Keratinocyte (primary cell): ENCODE results near the gene BTBD1. TPM values are rescaled to one million over a fixed set of nuclear protein-coding genes. Genes with fewer than 3 reads are reported as not detected.

Experiments used
- DNase-seq: peaks from one replicate; pipeline ENCODE4 v3.0.0-alpha.2; 2011; ENCODE audit warnings: low read depth, missing footprints, low spot score
- FAIRE-seq: peaks from 2 replicates; lab custom pipeline; 2011; peaks lifted over from hg19 to GRCh38; lab: Jason Lieb, UNC
- H2AFZ ChIP-seq: 2 replicates; pipeline ENCODE4 v1.6.0; 2012; ENCODE audit warnings: low read length, control low read depth, inconsistent platforms; ENCODE audit not compliant: control insufficient read depth
- H3K27ac ChIP-seq: 2 replicates; pipeline ENCODE4 v1.5.1; 2011; ENCODE audit warnings: low read length; ENCODE audit not compliant: control insufficient read depth, insufficient read depth
- H3K27me3 ChIP-seq: 3 replicates; pipeline ENCODE4 v1.6.0; 2011; ENCODE audit warnings: low read length; ENCODE audit not compliant: control insufficient read depth, insufficient read depth; ENCODE audit errors: extremely low read depth
- H3K36me3 ChIP-seq, 2 experiments: 2 replicates in 1 of 2; 3 replicates in 1 of 2; pipeline ENCODE4 v1.5.1; 2011; ENCODE audit warnings: low read length in 2 of 2, mild to moderate bottlenecking in 1 of 2; ENCODE audit not compliant: control insufficient read depth in 2 of 2, insufficient read depth in 2 of 2; ENCODE audit errors: extremely low read depth in 1 of 2
- H3K4me1 ChIP-seq: 3 replicates; pipeline ENCODE4 v1.5.1; 2011; ENCODE audit warnings: low read length; ENCODE audit not compliant: control insufficient read depth, insufficient read depth; ENCODE audit errors: extremely low read depth
- H3K4me2 ChIP-seq: 3 replicates; pipeline ENCODE4 v1.6.0; 2011; ENCODE audit warnings: low read depth, low read length; ENCODE audit not compliant: control insufficient read depth, insufficient read depth; ENCODE audit errors: extremely low read depth
- H3K4me3 ChIP-seq, 3 experiments: fragments of 200-600 bp in 1 of 3; sonication (generic) in 1 of 3; 2 replicates in 2 of 3; 3 replicates in 1 of 3; pipeline ENCODE4 v1.5.1; 2011 to 2016; ENCODE audit warnings: low read length in 3 of 3, mild to moderate bottlenecking in 3 of 3, control low read depth in 2 of 3, inconsistent platforms in 1 of 3, low read depth in 1 of 3, mixed read lengths in 1 of 3, mixed run types in 1 of 3, moderate library complexity in 1 of 3; ENCODE audit not compliant: control insufficient read depth in 2 of 3, insufficient read depth in 2 of 3; ENCODE audit errors: extremely low read depth in 1 of 3
- H3K79me2 ChIP-seq: 2 replicates; pipeline ENCODE4 v1.6.0; 2012; ENCODE audit warnings: low read length; ENCODE audit not compliant: control insufficient read depth, insufficient read depth
- H3K9ac ChIP-seq: 3 replicates; pipeline ENCODE4 v1.6.0; 2011; ENCODE audit warnings: low read length; ENCODE audit not compliant: control insufficient read depth, insufficient read depth; ENCODE audit errors: extremely low read depth
- H3K9me1 ChIP-seq: 3 replicates; pipeline ENCODE4 v1.6.0; 2011; ENCODE audit warnings: low read length; ENCODE audit not compliant: control insufficient read depth, insufficient read depth; ENCODE audit errors: extremely low read depth
- H3K9me3 ChIP-seq: 2 replicates; pipeline ENCODE4 v1.5.1; 2012; ENCODE audit warnings: low read depth, low read length; ENCODE audit not compliant: control insufficient read depth
- H4K20me1 ChIP-seq: 3 replicates; pipeline ENCODE4 v1.6.0; 2011; ENCODE audit warnings: low read length; ENCODE audit not compliant: control insufficient read depth, insufficient read depth; ENCODE audit errors: extremely low read depth
- EZH2 ChIP-seq: IDR thresholded peaks from one replicate; pipeline ENCODE4 v1.6.1; 2012; ENCODE audit warnings: inconsistent platforms, mild to moderate bottlenecking, low read length, moderate library complexity
- dilution Hi-C: fragments of 300-500 bp; cut with MboI; formaldehyde crosslinking; loops from one replicate; pipeline ENCODE4 v1.7.0; 2020; ENCODE audit warnings: low sequenced_read_pairs; ENCODE audit not compliant: extremely low pct_ligation_motif_present
- polyA plus RNA-seq, 5 experiments: library from polyadenylated mRNA; depleted of rRNA in 3 of 5; stranded (reverse) in 3 of 5; stranded (forward) in 1 of 5; unstranded in 1 of 5; fragments of >200 nt; gene quantifications; 1 replicate in 1 of 5; 2 replicates in 3 of 5; 3 replicates in 1 of 5; pipeline versions ENCODE4 v1.2.1 to v1.2.3, GENCODE V29; 2011 to 2012; ENCODE audit warnings: missing spikeins in 2 of 5, low read depth in 1 of 5, low replicate concordance in 1 of 5
- small RNA-seq, 3 experiments: library from RNA; depleted of rRNA; stranded (forward); fragments of <200 nt; gene quantifications; one replicate each; pipeline ENCODE3, GENCODE V24; 2012; ENCODE audit warnings: low read depth in 3 of 3, low replicate concordance in 1 of 3; ENCODE audit not compliant: insufficient read length in 3 of 3
- TF ChIP-seq, protein P1 (sequence below), 3 experiments: IDR thresholded peaks in 1 of 3; conservative IDR thresholded peaks in 1 of 3; optimal IDR thresholded peaks in 1 of 3; 2 replicates in 2 of 3; 3 replicates in 1 of 3; pipeline versions ENCODE3 to v1.5.1; 2011; ENCODE audit warnings: low read length in 3 of 3, mild to moderate bottlenecking in 3 of 3, moderate library complexity in 2 of 3, control low read depth in 1 of 3, inconsistent platforms in 1 of 3; ENCODE audit not compliant: insufficient read depth in 2 of 3; ENCODE audit errors: extremely low read depth in 1 of 3

BTBD1 gene
- polyA plus RNA-seq, 1 donor (not counting 4 experiments of a cell fraction or from before 2014, with no cell fraction given), result 70.5 TPM

DNA sequence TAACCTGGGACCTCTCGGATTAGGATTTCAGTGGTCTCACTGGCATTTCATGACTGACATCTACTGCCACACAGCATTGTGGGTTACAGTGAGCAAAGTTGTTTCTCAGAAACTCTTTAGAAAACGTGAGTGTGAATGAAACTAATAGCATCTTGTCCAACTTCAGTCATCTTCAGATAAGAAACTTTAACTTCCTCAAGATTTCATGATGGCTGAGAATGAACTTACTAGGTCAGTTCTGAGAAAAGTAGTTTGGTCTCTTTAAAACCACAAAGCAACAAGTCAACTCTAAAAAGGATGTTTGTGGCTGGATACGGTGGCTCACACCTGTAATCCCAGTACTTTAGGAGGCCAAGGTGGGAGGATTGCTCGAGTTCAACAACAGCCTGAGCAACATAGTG, 100.4 kb downstream of the BTBD1 start:
- FAIRE-seq, result no peak
- Histone ChIP-seq H2AFZ (no peak overlapping the region), H3K79me2 (no peaks in the 10 kb centered on the region), H3K27me3 (peaks cover 4% of the 10 kb centered on the region), H3K9ac (no peak overlapping the region), H3K4me3 (no peak overlapping the region), H4K20me1 (no peaks in the 10 kb centered on the region), H3K4me2 (no peak overlapping the region), H3K9me1 (no peaks in the 10 kb centered on the region), H3K27ac (no peak overlapping the region), H3K36me3 (no peaks in the 10 kb centered on the region), H3K4me1 (peaks cover 5% of the 10 kb centered on the region), H3K9me3 (no peaks in the 10 kb centered on the region)
- no peak for DNase-seq
- dilution Hi-C loops, result no loop called here
- TF ChIP-seq, protein P1, sequence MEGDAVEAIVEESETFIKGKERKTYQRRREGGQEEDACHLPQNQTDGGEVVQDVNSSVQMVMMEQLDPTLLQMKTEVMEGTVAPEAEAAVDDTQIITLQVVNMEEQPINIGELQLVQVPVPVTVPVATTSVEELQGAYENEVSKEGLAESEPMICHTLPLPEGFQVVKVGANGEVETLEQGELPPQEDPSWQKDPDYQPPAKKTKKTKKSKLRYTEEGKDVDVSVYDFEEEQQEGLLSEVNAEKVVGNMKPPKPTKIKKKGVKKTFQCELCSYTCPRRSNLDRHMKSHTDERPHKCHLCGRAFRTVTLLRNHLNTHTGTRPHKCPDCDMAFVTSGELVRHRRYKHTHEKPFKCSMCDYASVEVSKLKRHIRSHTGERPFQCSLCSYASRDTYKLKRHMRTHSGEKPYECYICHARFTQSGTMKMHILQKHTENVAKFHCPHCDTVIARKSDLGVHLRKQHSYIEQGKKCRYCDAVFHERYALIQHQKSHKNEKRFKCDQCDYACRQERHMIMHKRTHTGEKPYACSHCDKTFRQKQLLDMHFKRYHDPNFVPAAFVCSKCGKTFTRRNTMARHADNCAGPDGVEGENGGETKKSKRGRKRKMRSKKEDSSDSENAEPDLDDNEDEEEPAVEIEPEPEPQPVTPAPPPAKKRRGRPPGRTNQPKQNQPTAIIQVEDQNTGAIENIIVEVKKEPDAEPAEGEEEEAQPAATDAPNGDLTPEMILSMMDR (optimal IDR thresholded peaks at IDR 0.05 in 1 of 3, IDR thresholded peaks at IDR 0.05 in 1 of 3, conservative IDR thresholded peaks at IDR 0.05 in 1 of 3; ENCODE audit: extremely low read depth in 1 of 3, insufficient read depth in 2 of 3, low read length in 3 of 3), result no peak
- no peak for TF ChIP-seq EZH2

Small RNA genes within 50 kb of the gene (small RNA-seq; reads per million reads assigned to genes)
- gene MIR4515, result 0 reads per million in 3 experiments

Other genes with a start within 250 kb of the BTBD1 start
- 9.6 to 12.4 TPM (median 11.3 TPM) in 3 replicates for gene HOMER2, start 114.5 kb downstream of the BTBD1 start, polyA plus RNA-seq
- gene RAMAC, start 81.0 kb downstream of the BTBD1 start, polyA plus RNA-seq, result 24.6 to 35.3 TPM (median 27.8 TPM) in 3 replicates
- 26.6 to 28.7 TPM (median 28.6 TPM) in 3 replicates for gene C15orf40, start 55.6 kb downstream of the BTBD1 start, polyA plus RNA-seq
- gene TM6SF1, start 40.4 kb upstream of the BTBD1 start, polyA plus RNA-seq, result 0.05 TPM in 1 of 3 replicates, not detected in the others
- gene HDGFL3, start 140.6 kb upstream of the BTBD1 start, polyA plus RNA-seq, result 13.7 to 35.1 TPM (median 25.2 TPM) in 3 replicates
- 109 to 182 TPM (median 137 TPM) in 3 replicates for gene BNC1, start 217.4 kb upstream of the BTBD1 start, polyA plus RNA-seq